PC-9 (cell line): ENCODE results near the gene PPP3R1. TPM values are rescaled to one million over a fixed set of nuclear protein-coding genes. Genes with fewer than 3 reads are reported as not detected.

ENCODE experiments used
- BruUV-seq: library from RNA; stranded (reverse); fragments of 400-500 nt; replicated peaks from 2 replicates; lab custom pipeline; 2021; lab: Mats Ljungman, UMichigan
- CTCF ChIA-PET: fragments of 300-600 bp; sonication (Branson Sonifier 250); formaldehyde crosslinking; loops from one replicate; lab custom pipeline; 2022; ENCODE audit warnings: antibody characterized with exemption; lab: Charles Lee
- POLR2A ChIA-PET: fragments of 300-600 bp; sonication (Branson Sonifier 250); formaldehyde crosslinking; loops from one replicate; lab custom pipeline; 2022; ENCODE audit warnings: antibody characterized with exemption; ENCODE audit not compliant: unreplicated experiment; lab: Charles Lee
- DNase-seq, 2 experiments: peaks; one replicate each; pipeline versions ENCODE4 v3.0.0 to v3.0.0-alpha.2; 2015 to 2022; ENCODE audit warnings: mixed read lengths in 1 of 2
- H2AFZ ChIP-seq: fragments of 200-600 bp; sonication (generic); 2 replicates; pipeline ENCODE4 v1.8.1; 2017; ENCODE audit warnings: antibody characterized with exemption
- H3F3A ChIP-seq: fragments of 200-600 bp; sonication (generic); 2 replicates; pipeline ENCODE4 v1.8.1; 2017; ENCODE audit warnings: antibody characterized with exemption, mild to moderate bottlenecking, low read depth; ENCODE audit not compliant: insufficient read depth
- H3K27ac ChIP-seq: fragments of 200-600 bp; sonication (generic); 2 replicates; pipeline ENCODE4 v1.6.1; 2016; ENCODE audit warnings: mixed run types
- H3K27me3 ChIP-seq: fragments of 200-600 bp; sonication (generic); 2 replicates; pipeline ENCODE4 v1.6.1; 2016; ENCODE audit warnings: low read depth, mixed run types; ENCODE audit not compliant: insufficient read depth
- H3K36me3 ChIP-seq: fragments of 200-600 bp; sonication (generic); 2 replicates; pipeline ENCODE4 v1.6.1; 2016; ENCODE audit warnings: low read depth, mixed run types
- H3K4me1 ChIP-seq: fragments of 200-600 bp; sonication (generic); replicated peaks from 2 replicates; pipeline ENCODE4 v1.6.1; 2016; ENCODE audit warnings: mixed run types; ENCODE audit not compliant: insufficient read depth
- H3K4me2 ChIP-seq: fragments of 200-600 bp; sonication (generic); 2 replicates; pipeline ENCODE4 v1.6.1; 2017; ENCODE audit warnings: mixed run types
- H3K4me3 ChIP-seq: fragments of 200-600 bp; sonication (generic); 2 replicates; pipeline ENCODE4 v1.6.1; 2016; ENCODE audit warnings: mixed run types
- H3K79me2 ChIP-seq: fragments of 200-600 bp; sonication (generic); 2 replicates; pipeline ENCODE4 v1.6.1; 2017; ENCODE audit warnings: low read depth, mixed run types
- H3K9me2 ChIP-seq: fragments of 200-600 bp; sonication (generic); 2 replicates; pipeline ENCODE4 v1.8.1; 2017; ENCODE audit warnings: mild to moderate bottlenecking; ENCODE audit not compliant: insufficient read depth
- H3K9me3 ChIP-seq: fragments of 200-600 bp; sonication (generic); 2 replicates; pipeline ENCODE4 v1.8.1; 2016; ENCODE audit warnings: low read depth; ENCODE audit not compliant: insufficient read depth
- H4K20me1 ChIP-seq: fragments of 200-600 bp; sonication (generic); 2 replicates; pipeline ENCODE4 v1.8.1; 2017; ENCODE audit not compliant: insufficient read depth
- CTCF ChIP-seq: fragments of 200-600 bp; sonication (generic); conservative IDR thresholded peaks from 2 replicates; pipeline ENCODE4 v1.6.1; 2017; ENCODE audit warnings: mixed run types, antibody characterized with exemption, mild to moderate bottlenecking, moderate library complexity
- EZH2 ChIP-seq: fragments of 200-600 bp; sonication (generic); IDR thresholded peaks from 2 replicates; pipeline ENCODE4 v1.8.0; 2017; ENCODE audit warnings: antibody characterized with exemption, low read depth
- intact Hi-C: fragments of 100-400 bp; cut with micrococcal nuclease; formaldehyde crosslinking; loops from one replicate; pipeline ENCODE4 v1.10.0; 2022; ENCODE audit not compliant: unreplicated experiment
- total RNA-seq: library from RNA; stranded (reverse); gene quantifications from 2 replicates; pipeline ENCODE4 v1.2.3, GENCODE V29; 2021

Gene PPP3R1
- total RNA-seq, 1 experiment from 2014 or later = 67.5 TPM

GRCh38 chr2:68238955-68239822 lies 13.1 kb downstream of the PPP3R1 start:
- CTCF ChIA-PET = no interaction called here
- no peak overlapping the region for H3K4me2 ChIP-seq

GRCh38 chr2:68237976-68238580 lies 14.3 kb downstream of the PPP3R1 start:
- Histone ChIP-seq H3F3A (0 out of 2 replicates have a peak, but pooled peaks cover under 1% of the 10 kb centered on the region), H3K4me3 (no peak overlapping the region), H4K20me1 (peaks cover 94% of the 10 kb centered on the region), H3K4me2 (no peak overlapping the region), H3K79me2 (peaks cover 100% of the 10 kb centered on the region), H3K4me1 (0 out of 2 replicates have a peak, but pooled peaks cover 4% of the 10 kb centered on the region), H3K27ac (no peak overlapping the region), H3K9me2 (no peaks in the 10 kb centered on the region), H2AFZ (no peak overlapping the region), H3K27me3 (no peaks in the 10 kb centered on the region), H3K9me3 (no peaks in the 10 kb centered on the region), H3K36me3 (peaks cover 4% of the 10 kb centered on the region; the same call in 1 of the 2 replicates)
- intact Hi-C loops = loop anchor here (10.0 kb wide), 1 partner anchor 1517 kb away; no protein-coding TSS in a partner anchor
- DNase-seq = no peak
- CTCF ChIA-PET = no interaction called here
- BruUV-seq = no TSS peak
- TF ChIP-seq CTCF (no peak), EZH2 (no peak)
- POLR2A ChIA-PET = no interaction called here

More at GRCh38 chr2:68238955-68239822, 13.1 kb downstream of the PPP3R1 start:
- no peaks in the 10 kb centered on the region for H3K27me3 ChIP-seq
- no TSS peak for BruUV-seq
- no peak for TF ChIP-seq CTCF
- TF ChIP-seq EZH2 = no peak
- 0 out of 2 replicates have a peak, but pooled peaks cover 3% of the 10 kb centered on the region for H3F3A ChIP-seq
- no peak for DNase-seq
- 0 out of 2 replicates have a peak, but pooled peaks cover 4% of the 10 kb centered on the region for H3K4me1 ChIP-seq
- intact Hi-C loops = loop anchor here (10.0 kb wide), 1 partner anchor 1516 kb away; no protein-coding TSS in a partner anchor
- H3K36me3 ChIP-seq = peaks cover 4% of the 10 kb centered on the region
- H2AFZ ChIP-seq = no peak overlapping the region
- POLR2A ChIA-PET = no interaction called here
- H3K79me2 ChIP-seq = peaks cover 100% of the 10 kb centered on the region
- no peaks in the 10 kb centered on the region for H3K9me3 ChIP-seq
- H3K27ac ChIP-seq = no peak overlapping the region
- H4K20me1 ChIP-seq = peaks cover 96% of the 10 kb centered on the region
- H3K9me2 ChIP-seq = no peaks in the 10 kb centered on the region
- H3K4me3 ChIP-seq = no peak overlapping the region

GRCh38 chr2:68237404-68237803 lies 14.9 kb downstream of the PPP3R1 start:
- no peak overlapping the region for H2AFZ ChIP-seq
- no peaks in the 10 kb centered on the region for H3K27me3 ChIP-seq
- no peaks in the 10 kb centered on the region for H3K9me3 ChIP-seq
- H4K20me1 ChIP-seq = peaks cover 94% of the 10 kb centered on the region
- DNase-seq = no peak
- no TSS peak for BruUV-seq
- H3K9me2 ChIP-seq = no peaks in the 10 kb centered on the region
- H3K4me1 ChIP-seq = 0 out of 2 replicates have a peak, but pooled peaks cover 4% of the 10 kb centered on the region
- no peaks in the 10 kb centered on the region for H3F3A ChIP-seq
- H3K4me3 ChIP-seq = no peak overlapping the region
- no peak overlapping the region for H3K4me2 ChIP-seq
- CTCF ChIA-PET = no interaction called here
- TF ChIP-seq CTCF (no peak), EZH2 (no peak)
- peaks cover 4% of the 10 kb centered on the region; the same call in 1 of the 2 replicates for H3K36me3 ChIP-seq
- intact Hi-C loops = loop anchor here (10.0 kb wide), 1 partner anchor 1517 kb away; no protein-coding TSS in a partner anchor
- H3K79me2 ChIP-seq = peaks cover 100% of the 10 kb centered on the region
- H3K27ac ChIP-seq = no peak overlapping the region
- POLR2A ChIA-PET = no interaction called here
